Measurements from ENCODE around the gene PCAT7. TPM values are rescaled to one million over a fixed set of nuclear protein-coding genes. Genes with fewer than 3 reads are reported as not detected.
A peak's percentile ranks its signal among the peaks of the same experiment; 100 is the strongest.
"Not testable (repeated sequence)": the region's sequence is repeated elsewhere in the genome, so short reads cannot be mapped to it uniquely, and the experiment has no call there.

The PCAT7 gene
- total RNA-seq, 1 experiment from 2014 or later = not detected

- no peak overlapping the region for H3K27ac ChIP-seq (ENCODE audit: low read length)
- DNase-seq = no peak
- H4K20me1 ChIP-seq (ENCODE audit: insufficient read depth, low read depth, low read length) = no peaks in the 10 kb centered on the region
- no peaks in the 10 kb centered on the region for H3K9me3 ChIP-seq (ENCODE audit: low read length)
- H3K4me1 ChIP-seq (ENCODE audit: low read length) = no peaks in the 10 kb centered on the region
- no peaks in the 10 kb centered on the region for H3K27me3 ChIP-seq (ENCODE audit: low read length)
- H3K9me2 ChIP-seq (replicated peaks; ENCODE audit: insufficient read depth, low read length) = no peaks in the 10 kb centered on the region
- no peak overlapping the region for H2AFZ ChIP-seq (ENCODE audit: low read length)
- no peak overlapping the region for H3K4me3 ChIP-seq (ENCODE audit: low read length)
- H3K9ac ChIP-seq (ENCODE audit: low read length) = no peak overlapping the region
- no peak overlapping the region for H3K4me2 ChIP-seq (ENCODE audit: low read depth, low read length, poor library complexity, severe bottlenecking)
- H3K36me3 ChIP-seq (ENCODE audit: insufficient read depth, low read length) = no peaks in the 10 kb centered on the region
- no peaks in the 10 kb centered on the region for H3K79me2 ChIP-seq (ENCODE audit: low read length)
Measured at GRCh38 chr9:94545940-94546339, 8.9 kb upstream of the PCAT7 start.

DNA sequence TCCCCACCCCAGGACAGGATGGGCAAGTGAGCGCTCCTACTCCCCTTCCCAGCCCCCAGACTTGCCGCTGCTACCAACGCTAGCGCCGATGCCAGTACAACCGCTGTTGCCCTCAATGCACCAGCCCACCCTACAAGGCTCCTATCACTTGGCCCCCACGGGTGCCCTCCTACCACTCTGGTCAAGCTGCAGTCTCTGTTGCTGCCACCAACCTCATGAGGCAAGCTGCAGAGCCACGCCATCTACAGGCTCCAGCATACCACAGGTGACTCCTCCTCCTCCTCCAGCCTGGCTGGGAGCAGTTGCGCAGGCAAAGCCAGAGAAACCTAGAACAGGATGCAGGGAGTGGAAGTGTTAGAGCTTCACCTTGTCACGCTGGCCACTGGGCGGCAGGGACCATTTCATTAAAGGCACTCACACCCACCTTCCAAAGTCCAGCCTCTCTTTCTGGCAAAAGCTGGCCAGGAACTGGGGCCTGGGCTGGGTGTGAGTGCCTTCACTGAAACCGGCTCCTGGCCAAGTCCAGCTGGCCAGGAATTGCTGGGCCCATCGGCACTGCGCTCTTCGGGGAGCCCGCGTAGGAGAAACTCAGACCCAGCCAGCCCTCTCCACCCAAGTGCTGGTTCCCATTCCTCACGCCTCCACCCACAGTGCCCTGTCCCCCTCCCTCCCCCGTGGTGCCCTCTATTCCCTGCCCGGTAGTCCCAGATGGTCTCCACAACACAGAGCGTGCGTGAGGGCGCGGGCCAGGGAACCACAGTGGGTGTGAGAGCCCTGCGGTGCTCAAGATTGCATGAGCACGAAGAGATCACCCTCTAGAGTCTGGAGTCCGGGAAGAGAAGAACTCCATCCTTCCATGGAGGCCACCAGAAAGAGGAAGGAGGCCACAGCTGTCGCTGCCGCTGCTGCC lies 1.6 kb upstream of the PCAT7 start:
- H2AFZ ChIP-seq (ENCODE audit: low read length) = no peak overlapping the region
- H3K27ac ChIP-seq (ENCODE audit: low read length) = no peak overlapping the region
- H3K9me2 ChIP-seq (replicated peaks; ENCODE audit: insufficient read depth, low read length) = no peaks in the 10 kb centered on the region
- no peaks in the 10 kb centered on the region for H3K36me3 ChIP-seq (ENCODE audit: insufficient read depth, low read length)
- peak; percentile 45 for DNase-seq
- H4K20me1 ChIP-seq (ENCODE audit: insufficient read depth, low read depth, low read length) = no peaks in the 10 kb centered on the region
- H3K4me1 ChIP-seq (ENCODE audit: low read length) = no peaks in the 10 kb centered on the region
- no peak overlapping the region for H3K9ac ChIP-seq (ENCODE audit: low read length)
- no peak overlapping the region for H3K4me2 ChIP-seq (ENCODE audit: low read depth, low read length, poor library complexity, severe bottlenecking)
- H3K27me3 ChIP-seq (ENCODE audit: low read length) = no peaks in the 10 kb centered on the region
- H3K9me3 ChIP-seq (ENCODE audit: low read length) = no peaks in the 10 kb centered on the region
- H3K79me2 ChIP-seq (ENCODE audit: low read length) = no peaks in the 10 kb centered on the region
- H3K4me3 ChIP-seq (ENCODE audit: low read length) = no peak overlapping the region

- no peak overlapping the region for H3K4me2 ChIP-seq (ENCODE audit: low read depth, low read length, poor library complexity, severe bottlenecking)
- no peaks in the 10 kb centered on the region for H3K4me1 ChIP-seq (ENCODE audit: low read length)
- H3K79me2 ChIP-seq (ENCODE audit: low read length) = no peaks in the 10 kb centered on the region
- no peaks in the 10 kb centered on the region for H3K36me3 ChIP-seq (ENCODE audit: insufficient read depth, low read length)
- H3K9me2 ChIP-seq (replicated peaks; ENCODE audit: insufficient read depth, low read length) = no peaks in the 10 kb centered on the region
- DNase-seq = no peak
- no peak overlapping the region for H3K27ac ChIP-seq (ENCODE audit: low read length)
- H3K4me3 ChIP-seq (ENCODE audit: low read length) = no peak overlapping the region
- H3K9me3 ChIP-seq (ENCODE audit: low read length) = no peaks in the 10 kb centered on the region
- no peak overlapping the region for H3K9ac ChIP-seq (ENCODE audit: low read length)
- H2AFZ ChIP-seq (ENCODE audit: low read length) = no peak overlapping the region
- H4K20me1 ChIP-seq (ENCODE audit: insufficient read depth, low read depth, low read length) = no peaks in the 10 kb centered on the region
- no peaks in the 10 kb centered on the region for H3K27me3 ChIP-seq (ENCODE audit: low read length)
Measured at GRCh38 chr9:94554078-94554438, 825 bp upstream of the PCAT7 start.

GRCh38 chr9:94557376-94557775 lies 2.5 kb downstream of the PCAT7 start:
- Histone ChIP-seq H4K20me1 (ENCODE audit: insufficient read depth, low read depth, low read length) (no peaks in the 10 kb centered on the region), H3K27ac (ENCODE audit: low read length) (no peak overlapping the region), H3K9me3 (ENCODE audit: low read length) (no peaks in the 10 kb centered on the region), H3K4me3 (ENCODE audit: low read length) (no peak overlapping the region), H3K36me3 (ENCODE audit: insufficient read depth, low read length) (no peaks in the 10 kb centered on the region), H2AFZ (ENCODE audit: low read length) (no peak overlapping the region), H3K79me2 (ENCODE audit: low read length) (no peaks in the 10 kb centered on the region), H3K4me2 (ENCODE audit: low read depth, low read length, poor library complexity, severe bottlenecking) (no peak overlapping the region), H3K27me3 (ENCODE audit: low read length) (no peaks in the 10 kb centered on the region), H3K9ac (ENCODE audit: low read length) (no peak overlapping the region), H3K4me1 (ENCODE audit: low read length) (no peaks in the 10 kb centered on the region), H3K9me2 (replicated peaks; ENCODE audit: insufficient read depth, low read length) (no peaks in the 10 kb centered on the region)
- DNase-seq = no peak

GRCh38 chr9:94560237-94560636 lies 5.4 kb downstream of the PCAT7 start:
- Histone ChIP-seq H4K20me1 (ENCODE audit: insufficient read depth, low read depth, low read length) (no peaks in the 10 kb centered on the region), H3K27me3 (ENCODE audit: low read length) (no peaks in the 10 kb centered on the region), H3K4me1 (ENCODE audit: low read length) (no peaks in the 10 kb centered on the region), H2AFZ (ENCODE audit: low read length) (no peak overlapping the region), H3K36me3 (ENCODE audit: insufficient read depth, low read length) (no peaks in the 10 kb centered on the region), H3K27ac (ENCODE audit: low read length) (no peak overlapping the region), H3K9me3 (ENCODE audit: low read length) (no peaks in the 10 kb centered on the region), H3K9ac (ENCODE audit: low read length) (no peak overlapping the region), H3K4me2 (ENCODE audit: low read depth, low read length, poor library complexity, severe bottlenecking) (no peak overlapping the region), H3K79me2 (ENCODE audit: low read length) (no peaks in the 10 kb centered on the region), H3K9me2 (replicated peaks; ENCODE audit: insufficient read depth, low read length) (no peaks in the 10 kb centered on the region), H3K4me3 (ENCODE audit: low read length) (no peak overlapping the region)
- no peak for DNase-seq

GRCh38 chr9:94563548-94563947 lies 8.7 kb downstream of the PCAT7 start:
- DNase-seq = no peak
- Histone ChIP-seq H3K9me2 (replicated peaks; ENCODE audit: insufficient read depth, low read length) (no peaks in the 10 kb centered on the region), H3K27ac (ENCODE audit: low read length) (no peak overlapping the region)

GRCh38 chr9:94564279-94564678 lies 9.4 kb downstream of the PCAT7 start:
- H3K36me3 ChIP-seq (ENCODE audit: insufficient read depth, low read length); H3K27ac ChIP-seq (ENCODE audit: low read length); H3K9me2 ChIP-seq (replicated peaks; ENCODE audit: insufficient read depth, low read length); H3K4me3 ChIP-seq (ENCODE audit: low read length); DNase-seq; H2AFZ ChIP-seq (ENCODE audit: low read length); H3K27me3 ChIP-seq (ENCODE audit: low read length); H4K20me1 ChIP-seq (ENCODE audit: insufficient read depth, low read depth, low read length); H3K9ac ChIP-seq (ENCODE audit: low read length); H3K4me1 ChIP-seq (ENCODE audit: low read length); H3K9me3 ChIP-seq (ENCODE audit: low read length); H3K79me2 ChIP-seq (ENCODE audit: low read length); H3K4me2 ChIP-seq (ENCODE audit: low read depth, low read length, poor library complexity, severe bottlenecking): not testable (repeated sequence)

More at GRCh38 chr9:94563548-94563947, 8.7 kb downstream of the PCAT7 start:
- no peaks in the 10 kb centered on the region for H3K79me2 ChIP-seq (ENCODE audit: low read length)
- no peaks in the 10 kb centered on the region for H3K4me1 ChIP-seq (ENCODE audit: low read length)
- no peak overlapping the region for H3K9ac ChIP-seq (ENCODE audit: low read length)
- H3K9me3 ChIP-seq (ENCODE audit: low read length) = no peaks in the 10 kb centered on the region
- H2AFZ ChIP-seq (ENCODE audit: low read length) = no peak overlapping the region
- H3K4me2 ChIP-seq (ENCODE audit: low read depth, low read length, poor library complexity, severe bottlenecking) = no peak overlapping the region
- no peaks in the 10 kb centered on the region for H3K36me3 ChIP-seq (ENCODE audit: insufficient read depth, low read length)
- H4K20me1 ChIP-seq (ENCODE audit: insufficient read depth, low read depth, low read length) = no peaks in the 10 kb centered on the region
- no peak overlapping the region for H3K4me3 ChIP-seq (ENCODE audit: low read length)
- no peaks in the 10 kb centered on the region for H3K27me3 ChIP-seq (ENCODE audit: low read length)

DNA sequence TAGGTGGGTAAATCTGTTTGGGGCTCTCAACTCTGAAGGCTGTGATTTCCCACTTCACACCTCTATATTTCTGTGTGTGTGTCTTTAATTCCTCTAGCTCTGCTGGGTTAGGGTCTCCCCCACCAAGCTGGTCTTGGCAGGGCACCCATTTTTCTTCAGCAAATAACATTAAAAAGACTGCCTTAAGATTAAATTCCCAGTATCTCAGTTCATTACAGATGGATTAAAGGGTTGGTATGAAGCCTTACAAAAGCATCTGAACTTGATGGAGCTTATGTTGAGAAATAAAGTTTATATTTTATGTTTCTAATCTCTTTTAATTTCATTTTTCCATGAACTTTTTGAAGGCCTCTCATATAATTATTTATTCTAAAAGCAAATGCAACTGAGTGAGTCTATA lies 11.7 kb downstream of the PCAT7 start:
- Histone ChIP-seq H3K4me2 (ENCODE audit: low read depth, low read length, poor library complexity, severe bottlenecking) (no peak overlapping the region), H3K9ac (ENCODE audit: low read length) (no peak overlapping the region)

More for the DNA sequence above, 11.7 kb downstream of the PCAT7 start:
- no peaks in the 10 kb centered on the region for H3K27me3 ChIP-seq (ENCODE audit: low read length)
- H4K20me1 ChIP-seq (ENCODE audit: insufficient read depth, low read depth, low read length) = no peaks in the 10 kb centered on the region
- no peaks in the 10 kb centered on the region for H3K9me2 ChIP-seq (replicated peaks; ENCODE audit: insufficient read depth, low read length)
- H3K27ac ChIP-seq (ENCODE audit: low read length) = no peak overlapping the region
- no peaks in the 10 kb centered on the region for H3K9me3 ChIP-seq (ENCODE audit: low read length)
- H3K4me3 ChIP-seq (ENCODE audit: low read length) = no peak overlapping the region
- no peak overlapping the region for H2AFZ ChIP-seq (ENCODE audit: low read length)
- H3K36me3 ChIP-seq (ENCODE audit: insufficient read depth, low read length) = no peaks in the 10 kb centered on the region
- H3K79me2 ChIP-seq (ENCODE audit: low read length) = no peaks in the 10 kb centered on the region
- no peak for DNase-seq
- no peaks in the 10 kb centered on the region for H3K4me1 ChIP-seq (ENCODE audit: low read length)
